GM12864 (cell line): ENCODE data around the gene ARHGEF3.

Source experiments
- DNase-seq: peaks from one replicate; pipeline ENCODE4 v3.0.0-alpha.2; 2011; ENCODE audit warnings: low read depth
- H3K4me3 ChIP-seq: 2 replicates; pipeline ENCODE4 v1.5.1; 2011; ENCODE audit warnings: mild to moderate bottlenecking, low read depth, low read length, control low read depth
- TF ChIP-seq, protein P1 (sequence below): IDR thresholded peaks from 2 replicates; pipeline ENCODE4 v1.5.1; 2011; ENCODE audit warnings: low read depth, mild to moderate bottlenecking, moderate library complexity, low read length, control low read depth, inconsistent platforms; ENCODE audit errors: missing control alignments

ARHGEF3 gene

DNA sequence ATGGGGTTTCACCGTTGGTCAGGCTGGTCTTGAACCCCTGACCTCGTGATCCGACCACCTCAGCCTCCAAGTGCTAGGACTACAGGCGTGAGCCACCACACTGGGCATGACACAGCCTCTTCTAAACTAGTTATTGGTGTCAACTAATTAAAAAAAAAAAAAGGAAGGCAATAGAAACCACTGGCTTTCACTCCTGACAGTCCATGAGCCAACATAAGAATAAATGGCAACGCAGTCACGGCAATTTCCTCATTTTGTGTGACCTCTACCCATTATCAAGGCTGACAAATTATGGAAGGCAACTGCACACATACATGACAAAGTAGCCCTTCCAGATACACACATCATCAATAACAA is 5.9 kb downstream of the ARHGEF3 start:
- TF ChIP-seq, protein P1, sequence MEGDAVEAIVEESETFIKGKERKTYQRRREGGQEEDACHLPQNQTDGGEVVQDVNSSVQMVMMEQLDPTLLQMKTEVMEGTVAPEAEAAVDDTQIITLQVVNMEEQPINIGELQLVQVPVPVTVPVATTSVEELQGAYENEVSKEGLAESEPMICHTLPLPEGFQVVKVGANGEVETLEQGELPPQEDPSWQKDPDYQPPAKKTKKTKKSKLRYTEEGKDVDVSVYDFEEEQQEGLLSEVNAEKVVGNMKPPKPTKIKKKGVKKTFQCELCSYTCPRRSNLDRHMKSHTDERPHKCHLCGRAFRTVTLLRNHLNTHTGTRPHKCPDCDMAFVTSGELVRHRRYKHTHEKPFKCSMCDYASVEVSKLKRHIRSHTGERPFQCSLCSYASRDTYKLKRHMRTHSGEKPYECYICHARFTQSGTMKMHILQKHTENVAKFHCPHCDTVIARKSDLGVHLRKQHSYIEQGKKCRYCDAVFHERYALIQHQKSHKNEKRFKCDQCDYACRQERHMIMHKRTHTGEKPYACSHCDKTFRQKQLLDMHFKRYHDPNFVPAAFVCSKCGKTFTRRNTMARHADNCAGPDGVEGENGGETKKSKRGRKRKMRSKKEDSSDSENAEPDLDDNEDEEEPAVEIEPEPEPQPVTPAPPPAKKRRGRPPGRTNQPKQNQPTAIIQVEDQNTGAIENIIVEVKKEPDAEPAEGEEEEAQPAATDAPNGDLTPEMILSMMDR: no peak
- no peak overlapping the region for H3K4me3 ChIP-seq
- DNase-seq: no peak

DNA sequence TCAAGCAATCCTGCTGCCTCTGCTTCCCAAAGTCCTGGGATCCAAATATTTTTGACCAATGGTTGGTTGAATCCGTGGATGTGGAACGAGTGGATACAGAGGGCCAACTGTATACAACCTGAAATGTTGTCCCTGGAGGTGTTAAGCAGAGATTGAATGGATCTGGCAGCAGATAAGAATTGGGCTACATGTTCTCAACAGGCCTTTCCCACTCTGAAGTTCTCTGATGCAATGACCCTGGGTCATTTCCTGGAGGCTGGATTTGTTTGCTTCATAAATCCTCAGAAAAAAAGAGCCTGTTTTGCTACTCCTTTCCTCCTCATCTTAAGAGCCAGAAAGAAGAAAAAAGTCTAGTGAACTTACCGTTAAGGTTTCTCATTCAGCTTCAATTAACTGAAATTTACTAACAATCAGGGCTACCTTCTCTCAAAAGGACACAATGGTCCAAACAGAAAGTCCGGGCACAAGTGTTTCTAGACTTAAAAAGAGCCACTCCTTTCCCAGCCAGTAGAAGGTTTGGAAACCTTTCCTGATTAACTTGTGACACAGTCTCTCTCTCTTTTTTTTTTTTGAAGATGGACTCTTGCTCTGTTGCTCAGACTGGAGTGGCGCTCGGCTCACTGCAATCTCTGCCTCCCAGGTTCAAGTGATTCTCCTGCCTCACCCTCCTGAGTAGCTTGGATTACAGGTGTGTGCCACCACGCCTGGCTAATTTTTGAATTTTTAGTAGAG is 6.5 kb downstream of the ARHGEF3 start:
- no peak for DNase-seq
- TF ChIP-seq, protein P1: no peak
- no peak overlapping the region for H3K4me3 ChIP-seq

DNA sequence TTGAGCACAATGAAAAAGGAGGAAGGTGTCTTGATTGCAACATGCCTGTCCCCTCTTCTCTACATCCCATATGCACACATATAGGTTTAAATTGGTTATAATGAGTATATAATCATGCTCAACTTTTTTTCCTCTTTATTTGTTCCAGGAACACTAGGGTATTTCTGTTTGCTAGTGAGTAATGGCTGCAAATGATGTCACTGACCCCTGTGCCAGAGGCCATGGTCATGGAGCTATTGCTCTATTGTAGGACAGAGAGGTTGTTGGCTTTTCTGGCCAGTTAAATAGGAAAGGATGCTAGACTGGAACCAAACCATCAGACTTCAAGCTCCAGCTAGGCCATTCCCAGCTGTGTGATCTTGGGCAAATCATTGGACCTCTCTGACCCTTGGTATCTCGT is 9.6 kb downstream of the ARHGEF3 start:
- no peak for DNase-seq
- H3K4me3 ChIP-seq: no peak overlapping the region
- TF ChIP-seq, protein P1: no peak

DNA sequence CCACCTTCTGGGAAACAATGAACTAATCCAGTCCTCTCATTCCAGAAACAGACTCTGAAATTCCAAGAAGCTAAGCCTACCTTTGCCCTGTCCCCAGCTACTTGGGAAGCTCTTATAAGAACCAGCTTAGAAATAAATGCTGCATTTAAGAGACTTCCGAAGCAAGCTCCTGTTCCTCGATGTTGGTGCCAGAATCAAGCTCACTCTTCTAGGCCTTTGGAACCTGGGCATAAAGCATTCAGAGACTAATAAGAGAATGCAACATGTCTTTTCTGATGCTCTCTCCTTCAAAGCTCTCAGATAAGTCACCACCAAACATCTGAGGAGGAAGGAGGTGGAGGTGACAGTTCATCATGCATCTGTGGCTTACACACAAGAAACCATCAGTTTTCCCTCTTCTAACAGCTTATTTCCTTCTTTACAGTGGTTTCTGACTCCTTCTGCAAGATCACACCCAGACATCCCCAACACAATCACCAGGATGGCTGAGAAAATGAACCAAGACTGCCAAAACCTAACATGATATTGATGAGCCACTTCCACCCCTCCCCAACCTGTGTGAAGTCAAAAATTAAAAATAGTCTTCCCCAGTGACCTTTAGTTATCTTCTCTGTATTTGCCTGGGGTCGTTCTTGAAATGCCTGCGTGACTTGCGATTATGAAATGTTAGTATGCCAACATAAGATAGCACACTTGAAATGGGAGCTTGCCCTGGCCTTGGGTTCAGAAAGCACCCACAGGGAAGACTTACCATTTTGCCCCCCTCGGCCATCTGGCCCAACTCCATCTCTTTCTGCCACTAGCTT is 11.5 kb downstream of the ARHGEF3 start:
- H3K4me3 ChIP-seq: no peak overlapping the region
- DNase-seq: no peak
- TF ChIP-seq, protein P1: no peak

DNA sequence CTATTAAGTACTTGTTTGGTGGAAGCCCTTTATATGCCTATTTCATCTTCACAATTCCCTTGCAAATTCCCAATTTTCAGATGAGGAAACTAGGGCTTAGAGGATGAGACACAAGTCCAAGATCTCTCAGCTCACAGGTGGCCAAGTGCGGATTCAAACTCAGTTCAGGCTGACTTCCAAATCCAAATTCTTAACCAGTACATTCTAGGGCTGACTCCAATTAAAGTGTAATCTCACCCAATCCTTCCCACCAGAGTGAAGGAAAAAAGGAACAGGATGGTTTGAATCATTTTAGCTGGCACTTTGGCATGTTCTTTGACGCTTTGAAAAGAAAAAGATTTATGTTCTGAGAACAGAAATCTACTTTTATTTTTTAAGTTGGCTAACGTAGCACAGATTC is 12.7 kb downstream of the ARHGEF3 start:
- TF ChIP-seq, protein P1: no peak
- H3K4me3 ChIP-seq: no peak overlapping the region
- no peak for DNase-seq

DNA sequence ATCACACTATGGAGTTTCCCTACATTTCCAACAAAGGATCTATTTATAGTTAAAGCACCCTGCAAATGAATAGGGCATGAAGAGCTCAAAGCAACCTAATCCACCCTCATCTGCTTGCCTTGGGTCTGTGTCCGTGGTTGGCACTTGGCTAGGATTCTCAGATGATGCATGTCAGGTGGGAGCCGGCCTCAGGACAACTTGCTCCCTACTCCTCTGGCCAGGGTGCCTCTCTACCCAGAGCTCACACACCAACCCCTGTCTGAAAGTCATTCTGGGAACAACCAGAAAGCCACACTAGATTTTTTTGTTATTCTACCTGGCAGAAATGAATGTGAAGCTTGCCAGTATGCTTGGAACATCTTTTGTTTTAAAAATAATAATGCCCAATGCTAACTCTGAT is 13.2 kb downstream of the ARHGEF3 start:
- no peak overlapping the region for H3K4me3 ChIP-seq
- no peak for DNase-seq
- TF ChIP-seq, protein P1: no peak

DNA sequence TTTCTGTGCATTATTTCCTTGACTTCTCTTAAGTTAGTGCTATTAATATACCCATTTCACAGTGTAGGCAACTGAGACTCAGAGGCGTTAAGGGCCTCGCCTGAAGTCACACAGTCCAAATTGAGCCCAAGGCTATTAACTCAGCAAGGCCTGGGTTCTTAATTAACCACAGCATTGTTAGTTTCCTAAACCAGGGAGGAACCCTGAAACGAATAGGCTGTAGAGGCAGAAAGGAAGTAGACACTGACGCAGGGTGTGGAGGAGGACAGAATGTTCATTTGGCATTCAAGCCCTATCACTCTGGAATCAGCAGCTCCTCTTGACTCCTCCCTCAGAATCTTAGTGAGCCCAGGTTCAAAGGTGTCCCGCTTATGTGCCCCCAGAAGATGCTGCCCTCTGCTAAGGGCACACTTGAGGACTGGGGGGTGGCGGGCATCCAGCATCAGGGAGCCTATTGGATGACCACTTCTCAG is 13.9 kb downstream of the ARHGEF3 start:
- no peak for DNase-seq
- TF ChIP-seq, protein P1: no peak
- no peak overlapping the region for H3K4me3 ChIP-seq
